HepG2 (cell line): Measurements from ENCODE around the gene POLA1. TPM values are rescaled to one million over a fixed set of nuclear protein-coding genes. Genes with fewer than 3 reads are reported as not detected.

Experiments
- ATAC-seq: fragments of 200-7000 bp; cut with Tn5 transposase; 3 replicates; pipeline ENCODE4 v1.9.1; 2020; ENCODE audit warnings: mild to moderate bottlenecking, moderate library complexity
- BruUV-seq: library from RNA; stranded (reverse); fragments of 400-500 nt; replicated peaks from 2 replicates; lab custom pipeline; 2021; lab: Mats Ljungman, UMichigan
- CTCF ChIA-PET: fragments of 300-600 bp; formaldehyde crosslinking; extraction: SDS; loops from one replicate; lab custom pipeline; 2021; ENCODE audit warnings: low total read pairs, inconsistent platforms, low intra/inter-chr PET ratio; lab: Yijun Ruan, JAX
- POLR2A ChIA-PET: fragments of 350-600 bp; sonication (Branson Sonifier 250); formaldehyde crosslinking; loops from one replicate; lab custom pipeline; 2020; ENCODE audit warnings: antibody characterized with exemption, inconsistent platforms; lab: Yijun Ruan, JAX
- DNase-seq: peaks from one replicate; pipeline ENCODE4 v3.0.0-alpha.2; 2015; ENCODE audit warnings: low spot score
- FAIRE-seq: peaks from 3 replicates; lab custom pipeline; 2011; peaks lifted over from hg19 to GRCh38; lab: Jason Lieb, UNC
- H2AFZ ChIP-seq: one replicate; pipeline ENCODE4 v1.6.1; 2011; ENCODE audit warnings: low read length, inconsistent platforms
- H3K27ac ChIP-seq: fragments of 300-600 bp; 3 replicates; pipeline ENCODE4 v1.8.0; 2011; ENCODE audit warnings: mixed run types, mild to moderate bottlenecking, mixed read lengths, low read length, inconsistent platforms; ENCODE audit not compliant: insufficient read depth; ENCODE audit errors: extremely low read length
- H3K27me3 ChIP-seq, 2 experiments: fragments of 200-600 bp in 1 of 2; 2 replicates in 1 of 2; 3 replicates in 1 of 2; pipeline versions ENCODE4 v1.6.0 to v1.8.0; 2011; ENCODE audit warnings: low read length in 2 of 2, mild to moderate bottlenecking in 2 of 2, moderate library complexity in 2 of 2, inconsistent platforms in 1 of 2; ENCODE audit not compliant: insufficient read depth in 2 of 2, control insufficient read depth in 1 of 2
- H3K36me3 ChIP-seq, 2 experiments: fragments of 200-600 bp in 1 of 2; replicated peaks in 1 of 2; 2 replicates in 1 of 2; 3 replicates in 1 of 2; pipeline versions ENCODE4 v1.5.1 to v1.8.0; 2011; ENCODE audit warnings: low read length in 2 of 2, inconsistent platforms in 1 of 2; ENCODE audit not compliant: insufficient read depth in 2 of 2, control insufficient read depth in 1 of 2
- H3K4me1 ChIP-seq: 2 replicates; pipeline ENCODE4 v1.5.1; 2012; ENCODE audit warnings: low read length, inconsistent platforms; ENCODE audit not compliant: insufficient read depth
- H3K4me2 ChIP-seq: 2 replicates; pipeline ENCODE4 v1.6.0; 2011; ENCODE audit warnings: low read depth, low read length, inconsistent platforms
- H3K4me3 ChIP-seq, 3 experiments: fragments of 200-600 bp in 1 of 3; sonication (generic), shearing (Covaris generic) in 1 of 3; replicated peaks in 1 of 3; 2 replicates each; pipeline ENCODE4 v1.5.1; 2011 to 2016; ENCODE audit warnings: low read length in 3 of 3, inconsistent platforms in 2 of 3, low read depth in 2 of 3, mild to moderate bottlenecking in 2 of 3, control low read depth in 1 of 3, mixed read lengths in 1 of 3; ENCODE audit not compliant: insufficient read depth in 1 of 3
- H3K79me2 ChIP-seq: one replicate; pipeline ENCODE4 v1.6.1; 2011; ENCODE audit warnings: low read length, inconsistent platforms; ENCODE audit not compliant: insufficient read depth
- H3K9ac ChIP-seq: 2 replicates; pipeline ENCODE4 v1.6.0; 2011; ENCODE audit warnings: mild to moderate bottlenecking, low read depth, low read length, inconsistent platforms; ENCODE audit not compliant: insufficient read depth
- H3K9me3 ChIP-seq: 2 replicates; pipeline ENCODE4 v1.5.1; 2012; ENCODE audit warnings: mild to moderate bottlenecking, low read length
- H4K20me1 ChIP-seq: 2 replicates; pipeline ENCODE4 v1.6.0; 2011; ENCODE audit warnings: inconsistent platforms, mild to moderate bottlenecking, low read length, moderate library complexity; ENCODE audit not compliant: insufficient read depth
- ARNTL ChIP-seq: sonication (generic); formaldehyde crosslinking; IDR thresholded peaks from 2 replicates; pipeline ENCODE4 v1.4.0; 2020; ENCODE audit warnings: mild to moderate bottlenecking, missing genetic modification reagents
- CENPX ChIP-seq: sonication (generic); formaldehyde crosslinking; IDR thresholded peaks from 2 replicates; pipeline ENCODE4 v1.9.0; 2021; ENCODE audit warnings: mild to moderate bottlenecking, missing genetic modification reagents, moderate library complexity
- E2F2 ChIP-seq: sonication (generic); formaldehyde crosslinking; IDR thresholded peaks from 2 replicates; pipeline ENCODE4 v1.4.0; 2020; ENCODE audit warnings: missing genetic modification reagents, borderline replicate concordance
- HNRNPUL1 ChIP-seq: fragments of 200-400 bp; formaldehyde crosslinking; IDR thresholded peaks from 2 replicates; pipeline ENCODE4 v1.6.1; 2017; ENCODE audit warnings: low read depth, mild to moderate bottlenecking, low read length, moderate library complexity
- HOXD1 ChIP-seq: sonication (generic); formaldehyde crosslinking; IDR thresholded peaks from 2 replicates; pipeline ENCODE4 v1.5.0; 2020; ENCODE audit warnings: missing genetic modification reagents
- NAIF1 ChIP-seq: sonication (generic); formaldehyde crosslinking; IDR thresholded peaks from 2 replicates; pipeline ENCODE4 v1.5.0; 2020; ENCODE audit warnings: mild to moderate bottlenecking, missing genetic modification reagents, borderline replicate concordance
- NFYB ChIP-seq: sonication (generic); formaldehyde crosslinking; IDR thresholded peaks from 2 replicates; pipeline ENCODE4 v1.4.0; 2020; ENCODE audit warnings: missing genetic modification reagents
- SMAD3 ChIP-seq: sonication (generic); formaldehyde crosslinking; IDR thresholded peaks from 2 replicates; pipeline ENCODE4 v1.4.0; 2020; ENCODE audit warnings: missing genetic modification reagents
- STAT5B ChIP-seq: sonication (generic); formaldehyde crosslinking; IDR thresholded peaks from 2 replicates; pipeline ENCODE4 v1.4.0; 2020; ENCODE audit warnings: missing genetic modification reagents
- TSC22D2 ChIP-seq: sonication (generic); formaldehyde crosslinking; IDR thresholded peaks from 2 replicates; pipeline ENCODE4 v1.5.1; 2020; ENCODE audit warnings: missing genetic modification reagents, mild to moderate bottlenecking, borderline replicate concordance
- ZNF17 ChIP-seq: sonication (generic); formaldehyde crosslinking; IDR thresholded peaks from 2 replicates; pipeline ENCODE4 v1.5.0; 2020; ENCODE audit warnings: mild to moderate bottlenecking, missing genetic modification reagents
- ZNF18 ChIP-seq: sonication (generic); formaldehyde crosslinking; IDR thresholded peaks from 2 replicates; pipeline ENCODE4 v1.8.0; 2022; ENCODE audit warnings: mild to moderate bottlenecking, missing genetic modification reagents; ENCODE audit not compliant: insufficient replicate concordance
- ZNF20 ChIP-seq: sonication (generic); formaldehyde crosslinking; IDR thresholded peaks from 2 replicates; pipeline ENCODE4 v1.4.0; 2020; ENCODE audit warnings: mild to moderate bottlenecking, moderate library complexity, missing genetic modification reagents
- ZNF264 ChIP-seq: sonication (generic); formaldehyde crosslinking; IDR thresholded peaks from 2 replicates; pipeline ENCODE4 v1.4.0; 2020; ENCODE audit warnings: missing genetic modification reagents
- ZNF331 ChIP-seq: sonication (generic); formaldehyde crosslinking; IDR thresholded peaks from 2 replicates; pipeline ENCODE4 v1.4.0; 2020; ENCODE audit warnings: missing genetic modification reagents
- ZNF605 ChIP-seq: sonication (generic); formaldehyde crosslinking; IDR thresholded peaks from 2 replicates; pipeline ENCODE4 v1.8.0; 2022; ENCODE audit warnings: mild to moderate bottlenecking, missing genetic modification reagents
- ZNF737 ChIP-seq: sonication (generic); formaldehyde crosslinking; IDR thresholded peaks from 2 replicates; pipeline ENCODE4 v1.5.0; 2020; ENCODE audit warnings: missing genetic modification reagents, mild to moderate bottlenecking, borderline replicate concordance
- WGBS: methylation state at CpG from one replicate; pipeline ENCODE4 v1.1.6; 2017; ENCODE audit warnings: low lambda C conversion rate; 5-methylcytosine and 5-hydroxymethylcytosine counted together
- in situ Hi-C: cut with HindIII; loops from 2 replicates; pipeline ENCODE4 v1.10.0; 2017; ENCODE audit warnings: low pct_unique_long_range_greater_than_20kb; ENCODE audit not compliant: extremely low pct_ligation_motif_present
- intact Hi-C: fragments of 100-400 bp; cut with micrococcal nuclease; formaldehyde crosslinking; loops from one replicate; pipeline ENCODE4 v1.10.0; 2022; ENCODE audit not compliant: unreplicated experiment
- polyA plus RNA-seq, 8 experiments: library from polyadenylated mRNA; depleted of rRNA in 3 of 8; stranded (reverse) in 7 of 8; unstranded in 1 of 8; fragments of >200 nt; fragmentation: Illumina TruSeq in 4 of 8; extraction: Trizol in 4 of 8; gene quantifications; 2 replicates each; pipeline versions ENCODE4 v1.2.1 to v1.2.3, GENCODE V29; 2011 to 2016; ENCODE audit warnings: low read depth in 4 of 8, missing spikeins in 1 of 8, mixed read lengths in 1 of 8; ENCODE audit not compliant: insufficient read depth in 1 of 8
- total RNA-seq, 5 experiments: library from RNA; depleted of rRNA; stranded (reverse); fragments of >200 nt; fragmentation: Illumina TruSeq; extraction: Trizol; gene quantifications; 2 replicates each; pipeline ENCODE4 v1.2.3, GENCODE V29; 2016; ENCODE audit warnings: low read depth in 1 of 5

The POLA1 gene
- total and polyA plus RNA-seq, 2 of the 13 experiments (the other 11 are each of a cell fraction or from before 2014, with no cell fraction given): 3.3 to 26.5 TPM

GRCh38 chrX:24760363-24761000 lies 66.8 kb downstream of the POLA1 start (continued):
- TF ChIP-seq CENPX (CRISPR knock-in tag) (no peak), HOXD1 (CRISPR knock-in tag) (no peak)

- no peaks in the 10 kb centered on the region for H4K20me1 ChIP-seq
- no peak overlapping the region for H3K4me3 ChIP-seq
- no peak for ATAC-seq
- BruUV-seq: no TSS peak
- no peaks in the 10 kb centered on the region for H3K79me2 ChIP-seq
- no peaks in the 10 kb centered on the region for H3K27me3 ChIP-seq
- FAIRE-seq: no peak
- H3K4me1 ChIP-seq: no peaks in the 10 kb centered on the region
- ChIA-PET POLR2A (no interaction called here), CTCF (no interaction called here)
- no peak overlapping the region for H3K4me2 ChIP-seq
- in situ Hi-C loops: no loop called here
- no peaks in the 10 kb centered on the region for H3K9me3 ChIP-seq
- 96% methylated on average over 6 of the region's 6 CpGs for WGBS
- no peak overlapping the region for H2AFZ ChIP-seq
- intact Hi-C loops: no loop called here
- no peak overlapping the region for H3K27ac ChIP-seq
- TF ChIP-seq ZNF264: no peak
- TF ChIP-seq E2F2: no peak
- TF ChIP-seq HNRNPUL1: no peak
- TF ChIP-seq ZNF605: no peak
- no peak for TF ChIP-seq ZNF331 (CRISPR knock-in tag)
- TF ChIP-seq ZNF737 (CRISPR knock-in tag): no peak
- no peak for TF ChIP-seq ZNF17 (CRISPR knock-in tag)
- no peak for TF ChIP-seq STAT5B (CRISPR knock-in tag)
- no peak for TF ChIP-seq ZNF20 (CRISPR knock-in tag)
- no peak for TF ChIP-seq ARNTL (CRISPR knock-in tag)
- TF ChIP-seq NFYB (CRISPR knock-in tag): no peak
- TF ChIP-seq ZNF18 (CRISPR knock-in tag): no peak
- no peak for TF ChIP-seq NAIF1 (CRISPR knock-in tag)
- no peak for TF ChIP-seq SMAD3 (CRISPR knock-in tag)
- TF ChIP-seq TSC22D2 (CRISPR knock-in tag): no peak
- H3K36me3 ChIP-seq: peaks cover 3 to 6% of the 10 kb centered on the region in 2 experiments; a peak in 3 of 5 replicates
- no peak overlapping the region for H3K9ac ChIP-seq
- no peak for DNase-seq
These were observed 67.6 kb downstream of the POLA1 start for GRCh38 chrX:24761306-24761705.
